Measurements from ENCODE around the gene AREG.

DNA sequence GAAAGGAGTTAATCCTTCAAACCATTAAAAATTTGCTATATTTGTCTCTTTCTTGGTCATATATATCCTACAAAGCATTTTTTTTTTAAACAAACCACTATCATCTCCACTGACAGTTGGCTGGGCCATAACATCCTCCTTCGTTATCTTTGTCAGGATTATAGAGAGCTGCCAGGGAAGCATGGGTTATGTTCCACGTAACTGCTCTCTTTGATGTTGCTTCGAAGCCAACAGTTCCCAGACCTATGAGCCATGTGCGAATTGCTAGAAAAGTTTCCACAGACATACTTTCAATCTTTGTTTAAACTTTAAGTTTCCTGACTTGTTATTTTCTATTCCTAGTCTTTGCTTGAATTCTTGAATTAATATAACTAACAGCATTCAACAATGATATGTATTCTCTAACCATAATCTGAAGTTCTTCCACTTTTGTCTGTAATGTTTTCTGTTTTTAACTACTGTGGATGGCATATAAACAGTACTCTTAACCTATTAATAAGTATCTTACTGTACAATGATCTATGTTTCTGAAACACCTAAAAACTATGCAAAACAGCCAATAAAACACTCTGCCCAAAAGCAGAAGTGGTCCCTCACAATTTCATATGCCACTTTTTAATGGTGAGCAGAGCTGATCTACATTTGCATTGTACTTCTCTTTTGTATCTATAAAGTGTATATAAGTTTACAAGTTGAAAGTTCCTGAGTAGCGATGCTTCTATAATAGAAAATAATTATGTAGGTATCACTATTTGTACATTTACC, 42.1 kb upstream of the AREG start:
- TF ChIP-seq POLR2A (IDR thresholded peaks at IDR 0.05; ENCODE audit: low read depth, low read length) (no peak), SPI1 (IDR thresholded peaks at IDR 0.05; ENCODE audit: low read depth, low read length) (peak; percentile 89), POU2F2 (IDR thresholded peaks at IDR 0.05; ENCODE audit: low read depth, low read length) (no peak)

Data from GM12891 (cell line).